Measurements from ENCODE around the gene DMGDH.

Gene DMGDH

DNA sequence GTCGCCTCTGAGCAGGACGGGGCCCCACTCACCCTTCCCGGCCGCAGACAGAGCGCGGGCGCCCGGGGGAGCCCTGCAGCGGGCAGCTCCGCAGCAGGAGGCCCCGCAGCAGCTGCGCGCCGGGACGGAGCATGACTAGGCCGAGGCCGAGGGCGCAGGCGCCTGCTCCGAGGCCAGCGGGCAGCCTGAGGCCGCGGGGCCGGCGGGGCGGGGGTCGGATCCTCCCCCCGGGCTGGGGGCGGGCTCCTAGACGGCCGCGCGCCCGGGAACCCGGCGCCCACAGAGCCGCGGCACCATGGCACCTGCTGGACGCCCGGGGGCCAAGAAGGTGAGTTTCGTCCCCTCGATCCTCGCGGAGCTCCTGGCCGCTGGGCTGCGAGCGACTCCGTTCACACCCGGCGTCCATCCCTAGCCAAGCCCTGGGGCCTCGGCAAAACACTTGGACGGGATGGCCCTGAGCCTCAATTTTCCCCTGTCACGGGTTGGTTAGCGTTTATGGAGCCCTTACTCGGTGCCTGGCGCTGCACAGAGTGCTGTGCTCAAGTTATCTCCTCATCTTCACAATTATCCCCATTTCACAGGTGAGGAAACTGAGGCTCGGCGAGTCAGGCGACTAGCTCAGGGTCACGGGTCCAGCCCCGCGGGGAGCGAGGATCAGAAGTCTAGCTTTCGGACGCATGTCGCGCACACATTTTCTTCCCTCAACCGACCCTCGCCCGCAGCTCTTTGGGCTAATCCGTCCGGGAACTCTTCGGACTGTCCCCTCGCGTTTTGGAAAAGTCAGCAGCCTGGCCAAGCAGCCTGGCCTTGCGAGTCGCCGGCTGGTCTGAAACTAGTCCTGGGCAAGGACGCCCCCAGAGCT lies at the start of gene DMGDH, which contains the start of gene BHMT2:
TSS of gene DMGDH (minus strand) at position 187 of the 862 bp plus-strand sequence. CDS start at position 133, 54 bp downstream.
TSS of gene BHMT2 (plus strand) at position 280 of the 862 bp plus-strand sequence. CDS start at position 296, 16 bp downstream.
- peak; percentile 37 for DNase-seq

DNA sequence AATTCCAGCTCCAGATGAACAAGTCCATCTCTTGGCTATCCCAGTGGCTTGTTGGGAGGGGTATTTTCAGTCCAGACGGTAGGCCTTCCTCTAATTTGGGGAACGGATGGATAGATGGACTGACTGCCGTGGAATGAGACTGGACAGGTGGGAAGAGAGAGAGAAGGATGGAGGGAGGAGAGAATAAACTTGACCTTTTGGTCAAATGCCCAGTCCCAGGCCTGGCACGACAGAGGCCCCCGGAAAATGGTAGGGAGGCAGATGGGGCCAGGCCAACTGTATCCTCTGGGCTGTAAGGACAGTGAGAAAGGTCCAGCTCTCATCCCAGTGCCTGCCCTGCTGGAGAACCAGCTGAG lies 43.2 kb upstream of the DMGDH start:
- no peak for DNase-seq

DNA sequence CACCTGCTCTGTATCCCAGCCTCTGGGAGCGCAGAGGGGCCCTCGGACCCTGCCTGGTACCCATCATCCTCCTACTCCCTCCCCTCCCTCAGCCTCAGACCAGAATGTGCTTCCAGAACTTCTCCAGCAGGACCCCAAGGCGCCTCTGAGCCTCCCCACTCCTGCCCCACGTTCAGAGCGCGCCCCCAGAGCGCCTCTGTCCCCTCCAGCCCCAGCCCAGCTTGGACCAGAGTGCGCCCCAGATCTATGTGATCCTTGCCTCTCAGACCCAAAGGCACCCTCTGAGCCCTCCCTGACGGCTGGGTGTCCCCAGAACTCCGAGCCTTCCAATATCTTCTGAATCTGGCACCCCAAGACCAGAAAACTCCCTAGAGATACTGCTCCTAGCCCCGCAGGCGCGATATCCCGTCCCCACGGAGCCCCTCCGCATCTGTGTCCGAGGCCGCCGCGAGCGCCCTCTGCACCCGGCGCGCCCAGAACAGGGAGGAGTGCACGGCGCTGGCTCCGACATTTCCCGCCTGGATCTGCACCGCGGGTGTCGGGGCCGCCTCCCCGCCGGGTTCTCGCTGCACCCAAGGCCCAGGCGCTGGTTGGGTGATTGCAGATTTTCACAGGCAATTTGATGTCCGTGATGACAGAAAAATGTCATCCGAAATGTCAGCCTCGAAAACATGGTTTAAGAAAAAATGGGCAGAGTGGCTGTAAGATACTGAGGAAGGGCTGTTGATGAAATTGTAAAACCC lies 42.7 kb upstream of the DMGDH start:
- DNase-seq, result no peak

DNA sequence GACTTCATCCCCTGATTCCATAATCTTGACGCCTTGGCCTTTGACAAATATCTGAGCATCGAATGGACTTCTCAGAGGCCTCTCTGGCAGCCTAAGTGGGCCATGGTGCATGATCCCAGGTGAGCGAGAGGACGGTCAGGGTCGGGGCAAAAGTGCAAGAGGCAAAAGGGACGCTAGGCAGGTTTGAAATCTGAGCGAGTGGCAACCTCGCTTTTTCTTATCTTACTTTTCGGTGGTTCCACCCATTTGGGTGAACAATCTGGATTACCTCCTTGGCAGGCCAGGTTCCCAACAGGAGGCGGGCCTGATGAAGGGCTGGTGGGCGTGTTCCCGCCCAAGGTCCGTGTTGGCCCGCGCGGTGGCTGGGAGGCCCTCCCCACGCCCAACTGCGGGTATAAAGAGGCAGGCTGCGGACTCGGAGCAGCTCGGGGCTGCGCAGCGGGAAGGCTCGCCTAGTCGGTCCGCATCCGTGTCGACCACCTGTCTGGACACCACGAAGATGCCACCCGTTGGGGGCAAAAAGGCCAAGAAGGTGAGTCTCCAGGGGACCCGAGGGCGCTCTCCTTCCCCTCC lies 42.0 kb upstream of the DMGDH start, which contains the start of gene BHMT:
TSS of gene BHMT (plus strand) at position 423 of the 573 bp plus-strand sequence. CDS start at position 500, 77 bp downstream.
- no peak for DNase-seq

DNA sequence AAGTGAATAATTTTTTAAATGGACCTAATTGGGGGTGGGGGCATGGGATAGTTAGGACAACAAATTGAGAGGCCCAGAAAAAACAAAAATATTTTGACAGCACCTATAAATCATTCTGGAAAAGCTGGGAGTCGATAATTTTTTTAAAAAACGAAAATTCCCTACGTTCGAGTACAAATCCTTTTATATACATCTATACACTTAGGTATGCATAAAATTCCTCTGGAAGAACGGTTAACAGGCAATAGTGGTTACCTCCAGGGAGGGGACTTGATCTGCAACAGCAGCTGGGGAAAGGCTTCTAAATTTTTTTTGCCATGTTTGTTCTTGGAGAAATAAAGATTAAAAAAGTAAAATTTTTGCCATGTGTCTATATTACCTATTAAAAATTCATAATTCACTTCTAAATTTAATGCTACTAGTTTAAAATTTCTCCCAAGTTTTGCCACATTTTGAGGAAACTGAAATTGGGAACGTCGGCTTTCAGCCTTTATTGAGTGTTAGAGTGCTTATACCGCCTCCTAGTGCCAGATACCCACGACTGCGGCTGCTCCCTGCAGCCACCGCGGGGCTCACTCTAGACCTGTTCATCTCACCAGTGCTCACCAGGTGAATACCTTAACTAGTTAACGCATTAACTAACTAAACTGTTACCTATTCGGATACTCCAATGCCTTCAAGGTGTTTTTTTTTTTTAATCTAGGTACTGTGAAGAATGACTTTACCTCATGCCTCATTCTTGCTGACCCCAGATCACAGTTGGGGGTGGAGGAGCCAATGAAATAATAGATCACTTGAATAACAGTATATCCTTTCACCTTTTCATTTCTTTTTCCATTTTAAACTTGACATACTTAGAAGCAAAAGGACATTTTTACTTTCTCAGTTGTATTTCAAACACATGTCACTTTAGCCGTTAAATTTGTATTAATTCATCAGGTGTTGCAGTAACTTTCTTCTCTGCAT lies 40.3 kb upstream of the DMGDH start:
- DNase-seq, result peak; percentile 50

DNA sequence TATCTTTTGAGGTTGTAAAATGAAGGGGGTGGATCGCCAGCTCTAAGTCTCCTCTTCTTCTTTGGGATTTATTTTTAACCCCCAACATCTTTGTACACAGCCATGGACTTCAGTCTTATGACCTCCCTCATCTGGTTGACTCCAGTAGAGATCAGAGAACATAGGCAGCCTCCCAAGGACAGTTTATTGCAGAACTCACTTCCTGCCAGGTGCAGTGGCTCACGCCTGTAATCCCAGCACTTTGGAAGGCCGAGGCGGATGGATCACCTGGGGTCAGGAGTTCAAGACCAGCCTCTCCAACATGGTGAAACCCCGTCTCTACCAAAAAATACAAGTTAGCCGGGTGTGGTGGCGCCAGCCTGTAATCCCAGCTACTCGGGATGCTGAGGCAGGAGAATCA lies 39.3 kb upstream of the DMGDH start:
- DNase-seq, result no peak

DNA sequence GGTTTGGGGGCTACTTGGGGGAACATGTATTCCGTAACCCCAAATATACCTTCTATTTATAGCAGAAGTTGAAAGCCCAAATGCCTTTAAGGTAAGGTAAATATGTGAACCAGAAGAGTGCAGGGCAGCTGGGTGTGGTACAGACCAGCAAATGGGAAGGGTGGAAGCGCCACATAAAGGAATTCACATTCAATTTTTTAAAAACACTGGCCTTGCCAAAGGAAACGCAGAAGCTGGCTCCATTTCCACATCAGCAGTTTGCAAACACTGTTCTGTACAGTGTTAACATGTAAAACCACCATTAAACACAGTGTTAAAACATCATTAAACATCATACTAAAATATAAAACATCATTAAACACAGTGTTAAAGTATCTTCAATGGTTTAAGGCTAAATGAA lies 38.6 kb upstream of the DMGDH start:
- DNase-seq, result no peak

DNA sequence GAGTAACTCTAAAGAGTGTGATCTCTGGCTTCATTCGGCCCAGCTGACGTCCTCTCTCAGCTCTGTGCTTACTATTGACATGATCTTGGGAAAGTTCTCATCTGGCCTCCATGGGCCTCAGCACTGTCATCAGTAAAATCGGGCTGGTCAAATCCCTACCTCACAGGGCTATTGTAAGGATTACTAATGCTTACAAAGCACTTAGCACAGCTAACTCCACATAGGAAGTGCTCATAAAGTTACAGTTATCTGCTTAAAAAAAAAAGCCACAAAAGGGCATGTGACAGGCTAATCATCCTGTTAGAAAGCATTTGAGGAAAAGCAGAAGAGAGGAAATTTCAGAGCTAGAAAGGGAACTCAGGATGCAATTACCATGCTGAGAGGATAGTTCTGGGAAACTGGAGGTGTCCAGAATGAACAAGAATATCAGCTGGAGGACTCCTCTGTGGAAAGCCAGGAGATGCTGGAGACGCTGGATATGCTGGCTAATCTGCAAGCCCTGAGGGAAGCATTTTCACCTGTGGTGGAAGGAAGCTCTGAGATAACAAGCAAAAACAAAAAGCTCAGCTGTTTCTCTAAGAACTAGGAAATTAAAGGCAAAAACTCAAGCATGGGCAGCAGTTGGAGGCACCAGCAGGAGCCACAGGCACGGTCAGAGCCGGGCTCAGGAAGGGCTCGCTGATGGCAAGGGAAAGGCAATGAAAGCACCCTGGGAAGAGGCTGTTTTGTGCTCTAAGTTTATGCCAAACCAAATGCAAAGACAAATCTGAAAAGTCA lies 37.7 kb upstream of the DMGDH start:
- DNase-seq, result peak; percentile 78

DNA sequence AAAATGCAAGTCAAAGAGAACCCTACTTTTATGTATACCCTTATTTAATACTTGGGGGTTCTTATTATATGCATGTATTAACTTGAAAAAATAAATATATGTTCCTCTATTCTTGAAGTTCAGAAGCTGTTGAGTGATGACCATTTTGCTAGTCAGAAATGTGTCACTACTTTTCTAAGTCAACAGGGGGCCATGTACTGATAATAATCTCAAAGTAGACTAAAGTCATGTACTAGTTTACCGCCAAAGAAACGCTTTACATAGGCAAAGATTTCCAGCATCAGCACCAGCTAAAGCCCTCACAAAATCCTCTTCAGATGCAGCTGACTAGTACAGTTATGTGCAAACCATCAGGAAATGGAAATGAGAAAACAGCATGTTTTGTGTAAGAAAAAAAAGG lies 36.4 kb upstream of the DMGDH start:
- peak; percentile 27 for DNase-seq

DNA sequence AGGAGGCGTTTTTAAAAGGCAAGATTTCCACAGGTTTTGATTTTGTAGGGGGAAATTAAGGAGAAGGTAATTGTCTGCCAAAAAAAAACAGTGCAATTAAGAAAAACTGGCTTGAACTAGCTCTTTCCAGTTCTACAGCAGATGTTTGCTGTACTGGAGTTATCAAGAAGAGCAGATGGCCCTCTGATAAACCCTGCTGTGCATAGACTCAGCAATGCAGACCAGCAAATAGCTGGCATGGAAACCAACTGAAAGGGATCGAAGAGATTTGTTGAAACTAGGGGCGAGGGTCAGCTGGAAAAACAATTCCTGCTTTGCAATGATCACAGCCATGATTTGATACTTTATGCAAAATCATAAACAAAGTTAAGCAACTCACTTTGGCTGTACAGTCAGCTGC lies 24.3 kb upstream of the DMGDH start:
- peak; percentile 50 for DNase-seq

DNA sequence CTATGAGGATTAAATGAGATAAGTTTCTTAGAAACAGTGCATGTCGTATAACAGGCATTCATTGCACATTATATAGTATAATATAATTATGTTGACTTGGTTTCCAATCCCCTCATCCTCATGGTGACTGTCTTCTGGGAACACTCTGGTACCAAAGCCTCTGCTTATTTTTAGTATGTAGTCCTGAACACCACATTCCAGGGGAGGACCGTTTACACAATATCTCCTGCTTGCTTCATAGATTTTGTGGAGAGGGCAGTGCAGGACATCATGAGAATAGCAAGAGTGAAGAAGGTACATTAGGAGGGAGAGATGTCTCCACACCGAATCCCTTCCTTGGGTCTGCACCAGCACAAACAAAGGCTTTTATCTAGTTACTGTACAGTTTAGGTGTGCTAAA lies 21.6 kb upstream of the DMGDH start:
- DNase-seq, result no peak

DNA sequence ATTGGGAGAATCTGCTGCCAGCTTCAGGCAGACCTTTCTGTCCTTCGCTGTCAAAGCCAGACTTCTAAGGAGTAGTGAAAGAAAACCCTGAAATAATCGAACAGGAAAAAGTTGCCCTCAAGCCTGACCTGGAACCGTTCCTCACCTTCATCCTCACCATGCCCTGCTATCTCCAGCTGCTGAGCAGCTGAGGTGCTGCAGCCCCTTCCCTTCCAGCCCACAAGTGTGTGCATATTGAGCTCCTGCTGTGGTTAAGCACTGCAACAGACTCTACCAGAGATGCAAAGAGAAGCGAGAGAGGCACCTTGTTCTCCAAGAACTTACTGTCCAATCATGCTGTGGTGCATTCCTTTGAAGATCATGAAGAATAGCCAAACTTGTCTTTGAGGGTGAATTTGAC lies 19.0 kb upstream of the DMGDH start:
- no peak for DNase-seq

DNA sequence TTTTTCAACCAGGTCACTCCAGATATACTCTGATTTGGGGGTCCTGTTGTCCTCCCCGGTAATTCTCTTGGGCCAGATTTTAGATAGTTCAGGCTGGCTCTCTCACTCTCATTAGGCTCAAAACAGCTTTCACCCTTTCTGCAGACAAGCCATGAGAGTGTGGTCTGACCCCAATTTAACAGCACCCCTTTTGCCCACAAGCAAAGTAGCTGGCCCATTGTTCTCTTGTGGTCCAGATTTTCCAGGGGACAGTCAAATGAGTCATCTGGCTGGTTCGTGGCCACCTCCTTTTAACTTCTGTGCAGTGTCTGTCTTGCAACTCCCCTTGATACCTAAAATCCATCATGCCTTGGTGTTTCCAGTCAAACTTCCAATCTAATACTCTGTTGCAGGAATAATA lies 16.6 kb upstream of the DMGDH start:
- DNase-seq, result no peak

DNA sequence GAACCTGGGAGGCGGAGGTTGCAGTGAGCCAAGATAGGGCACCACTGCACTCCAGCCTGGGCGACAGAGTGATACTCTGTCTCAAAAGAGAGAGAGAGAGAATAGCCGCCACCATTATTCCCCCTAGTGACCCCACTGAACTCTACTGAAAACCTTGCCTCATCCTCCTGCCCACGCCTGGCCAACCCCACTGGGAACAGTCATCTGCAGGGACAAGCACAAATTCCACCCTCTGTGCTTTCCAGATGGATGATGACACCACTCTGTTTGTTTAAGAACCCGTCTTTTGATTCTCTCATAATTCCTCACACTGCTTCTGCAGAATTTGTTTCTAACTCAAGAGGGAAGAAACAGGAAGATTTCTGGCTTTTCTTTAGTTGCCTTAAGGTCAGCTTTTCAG lies 12.3 kb upstream of the DMGDH start:
- no peak for DNase-seq

DNA sequence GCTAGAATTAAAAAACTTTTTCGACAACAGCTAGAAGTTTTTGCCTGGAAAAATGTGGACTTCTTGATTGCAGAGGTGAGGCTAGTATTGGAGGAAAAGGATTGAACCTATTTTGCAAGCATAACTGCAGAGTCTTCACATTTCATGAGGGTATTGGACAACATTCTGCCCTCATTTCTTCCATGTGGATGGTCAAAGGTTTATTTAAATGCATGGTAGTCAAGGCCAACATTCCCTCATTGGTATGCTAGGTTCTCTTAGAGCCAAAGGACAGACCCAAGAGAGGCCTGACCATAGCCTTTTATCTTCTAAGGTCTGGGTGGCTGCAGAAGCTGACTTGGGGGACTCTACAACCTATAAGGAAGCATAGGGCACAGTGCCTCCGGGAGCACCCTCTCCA lies 11.3 kb upstream of the DMGDH start:
- no peak for DNase-seq

DNA sequence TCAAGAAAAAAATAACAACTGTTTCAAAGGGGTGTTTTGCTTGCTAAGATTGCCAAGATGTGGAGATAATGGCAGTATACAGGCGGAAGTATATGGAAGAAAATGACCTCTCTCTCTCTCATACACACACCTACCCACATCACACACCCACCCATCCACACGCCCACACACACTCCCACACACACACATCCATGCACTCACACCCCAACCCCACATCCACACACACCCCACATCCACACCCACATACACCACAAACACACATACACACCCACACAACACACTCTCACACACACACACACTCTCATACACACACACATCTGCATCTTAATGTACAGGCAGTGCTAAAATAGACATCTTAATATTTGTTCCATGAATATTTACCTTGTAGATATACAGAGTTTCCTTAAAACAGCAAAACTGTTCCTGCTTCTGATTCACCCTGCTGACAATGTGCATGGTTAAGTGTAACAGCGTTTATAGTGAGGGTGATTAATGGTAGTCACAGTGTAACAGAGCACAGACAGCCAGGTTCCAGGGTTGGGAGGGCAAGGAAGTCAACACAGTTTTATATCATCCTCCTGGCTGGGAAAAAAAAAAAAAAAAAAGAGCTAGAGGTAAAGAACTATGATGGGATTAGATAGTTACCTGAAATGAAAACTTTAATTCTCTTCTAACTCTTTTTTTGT lies 8.3 kb upstream of the DMGDH start:
- no peak for DNase-seq

DNA sequence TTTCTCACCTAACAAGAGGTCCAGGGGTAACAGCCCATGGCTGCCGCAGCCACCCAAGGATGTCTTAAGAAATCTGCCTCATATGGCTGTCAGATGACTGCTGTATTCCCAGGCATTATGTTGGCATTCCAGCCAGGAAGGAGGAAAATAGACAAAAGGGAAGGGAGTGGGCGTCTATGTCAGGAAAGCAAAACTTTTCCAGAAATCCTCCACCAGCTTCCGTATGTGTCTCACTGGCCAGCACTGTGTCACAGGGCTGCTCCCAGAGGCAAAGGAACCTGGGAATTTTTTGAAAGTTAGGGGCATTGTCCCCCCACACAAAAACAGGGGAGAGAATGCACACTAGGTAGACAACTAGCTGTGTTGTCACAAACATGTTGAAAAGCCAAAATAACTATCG lies 7.3 kb upstream of the DMGDH start:
- DNase-seq, result no peak

DNA sequence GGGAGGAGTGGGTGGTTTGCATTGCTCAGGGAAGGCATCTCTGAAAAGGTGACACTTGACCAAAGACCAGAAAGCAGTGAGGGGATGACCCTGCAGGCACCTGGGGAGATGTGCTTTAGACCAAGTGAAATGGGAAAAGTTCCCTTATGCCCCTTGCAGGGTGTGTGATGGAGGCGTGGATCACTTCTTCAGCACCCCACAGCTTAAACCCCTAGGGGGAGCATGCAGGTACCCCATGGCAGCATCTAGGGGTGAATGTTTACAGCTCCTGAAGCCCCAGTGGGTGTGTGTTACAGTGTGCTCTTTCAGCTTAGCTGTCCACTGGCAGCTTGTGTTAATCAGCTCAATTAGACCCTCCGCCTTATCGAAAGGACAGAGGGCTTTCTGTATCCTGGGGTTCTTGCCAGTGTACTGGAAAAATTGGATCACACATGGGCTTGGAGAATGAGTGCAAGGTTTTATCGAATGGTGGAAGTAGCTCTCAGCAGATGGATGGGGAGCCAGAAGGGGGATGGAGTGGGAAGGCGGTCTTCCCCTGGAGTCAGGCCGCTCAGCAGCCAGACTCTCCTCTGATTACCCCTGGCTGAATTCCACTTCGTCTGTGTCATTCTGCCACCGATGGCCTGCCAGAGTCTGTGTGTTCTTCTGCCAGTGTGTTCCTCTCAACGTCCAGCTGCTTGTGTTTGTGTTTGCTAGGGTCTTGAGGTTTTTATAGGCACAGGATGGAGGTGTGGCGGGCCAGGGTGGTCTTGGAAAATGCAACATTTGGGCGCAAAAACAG lies 6.4 kb upstream of the DMGDH start:
- peak; percentile 6 for DNase-seq

DNA sequence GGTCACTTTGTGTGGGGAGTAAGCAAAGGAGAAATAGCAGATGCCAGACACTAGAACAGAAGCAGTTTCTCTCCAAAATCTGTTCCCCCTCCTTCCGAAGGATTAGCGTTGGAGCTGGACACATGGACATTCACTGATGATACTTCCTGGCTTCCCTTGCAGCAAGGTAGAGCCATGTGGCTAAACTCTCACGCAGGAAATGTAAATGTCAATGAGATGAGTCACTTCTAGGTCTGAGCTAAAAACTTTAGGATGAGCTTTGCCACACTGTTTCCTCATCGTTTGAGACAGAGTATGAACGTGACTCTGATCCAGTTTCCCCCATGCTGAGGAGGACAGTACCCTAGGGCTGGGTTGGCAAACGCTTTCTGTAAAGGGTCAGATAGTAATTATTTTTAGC lies 5.2 kb upstream of the DMGDH start:
- DNase-seq, result no peak

DNA sequence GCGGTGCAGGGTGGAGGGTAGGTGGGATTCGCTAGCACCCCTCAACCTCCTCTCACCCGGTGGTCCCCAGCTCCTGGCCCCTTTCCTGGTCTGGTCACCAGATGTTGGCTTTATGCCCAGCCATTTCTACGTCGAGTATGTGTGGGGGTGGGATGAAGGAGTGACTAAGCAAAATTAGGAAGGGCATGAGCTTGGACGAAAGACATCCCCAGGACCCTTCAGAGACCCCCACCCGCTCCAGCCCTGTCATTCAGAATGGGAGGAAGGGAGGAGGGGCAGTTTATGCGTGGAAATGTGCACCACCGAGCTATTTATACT lies 835 bp upstream of the DMGDH start:
- peak; percentile 1 for DNase-seq

Measured in hematopoietic multipotent progenitor cell treated with erythropoietin and hydrocortisone succinate and interleukin-3 and kit ligand, for 4 days (in vitro differentiated cells).